Fibroblast of skin of abdomen (primary cell): Measurements from ENCODE around the gene MESP1. TPM values are rescaled to one million over a fixed set of nuclear protein-coding genes. Genes with fewer than 3 reads are reported as not detected.
"Not testable (repeated sequence)": the region's sequence is repeated elsewhere in the genome, so short reads cannot be mapped to it uniquely, and the experiment has no call there.

Experiments
- DNase-seq: peaks from one replicate; pipeline ENCODE4 v3.0.0-alpha.2; 2013
- polyA plus RNA-seq, 2 experiments: library from polyadenylated mRNA; unstranded; fragments of 120-200 nt; gene quantifications; one replicate each; pipeline ENCODE4 v1.2.1, GENCODE V29; 2013; ENCODE audit not compliant: insufficient read length in 2 of 2

Gene MESP1, protein sequence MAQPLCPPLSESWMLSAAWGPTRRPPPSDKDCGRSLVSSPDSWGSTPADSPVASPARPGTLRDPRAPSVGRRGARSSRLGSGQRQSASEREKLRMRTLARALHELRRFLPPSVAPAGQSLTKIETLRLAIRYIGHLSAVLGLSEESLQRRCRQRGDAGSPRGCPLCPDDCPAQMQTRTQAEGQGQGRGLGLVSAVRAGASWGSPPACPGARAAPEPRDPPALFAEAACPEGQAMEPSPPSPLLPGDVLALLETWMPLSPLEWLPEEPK
- 0.49 TPM for polyA plus RNA-seq (2013, experiment 1 of 2; ENCODE audit: insufficient read length)
- 0.48 TPM for polyA plus RNA-seq (2013, experiment 2 of 2; ENCODE audit: insufficient read length)

DNA sequence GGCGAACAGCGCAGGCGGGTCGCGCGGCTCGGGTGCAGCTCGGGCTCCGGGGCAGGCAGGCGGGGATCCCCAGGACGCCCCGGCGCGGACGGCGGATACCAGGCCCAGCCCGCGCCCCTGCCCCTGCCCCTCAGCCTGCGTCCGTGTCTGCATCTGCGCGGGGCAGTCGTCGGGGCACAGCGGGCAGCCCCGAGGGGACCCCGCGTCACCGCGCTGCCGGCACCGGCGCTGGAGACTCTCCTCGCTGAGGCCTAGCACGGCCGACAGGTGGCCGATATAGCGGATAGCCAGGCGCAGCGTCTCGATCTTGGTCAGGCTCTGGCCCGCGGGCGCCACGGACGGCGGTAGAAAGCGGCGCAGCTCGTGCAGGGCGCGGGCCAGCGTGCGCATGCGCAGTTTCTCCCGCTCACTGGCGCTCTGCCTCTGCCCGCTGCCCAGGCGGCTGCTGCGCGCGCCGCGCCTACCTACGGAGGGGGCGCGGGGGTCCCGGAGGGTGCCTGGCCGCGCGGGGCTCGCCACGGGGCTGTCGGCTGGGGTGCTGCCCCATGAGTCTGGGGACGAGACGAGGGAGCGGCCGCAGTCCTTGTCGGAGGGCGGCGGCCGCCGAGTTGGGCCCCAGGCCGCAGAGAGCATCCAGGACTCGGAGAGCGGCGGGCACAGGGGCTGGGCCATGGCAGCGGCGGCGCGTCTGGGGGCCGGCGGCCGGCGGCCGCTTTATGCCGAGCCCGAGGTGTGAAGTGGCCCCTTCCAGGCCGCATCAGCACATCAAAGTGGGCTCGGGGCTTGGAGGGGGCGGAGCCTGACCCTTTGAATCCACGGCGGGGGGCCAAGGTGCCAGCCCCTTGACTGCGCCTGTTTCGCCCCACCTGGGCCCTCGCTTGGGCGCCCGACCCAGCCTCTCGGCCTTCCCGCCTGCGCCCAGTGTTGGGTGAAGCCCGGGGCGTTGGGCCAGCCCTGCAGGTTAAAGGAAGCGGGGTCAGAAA is at the start of gene MESP1:
Gene MESP1, minus strand, starts transcription at position 690 of the 983 bp plus-strand sequence. Its CDS starts 18 bp downstream, at position 672.
- peak; percentile 90 for DNase-seq

DNA sequence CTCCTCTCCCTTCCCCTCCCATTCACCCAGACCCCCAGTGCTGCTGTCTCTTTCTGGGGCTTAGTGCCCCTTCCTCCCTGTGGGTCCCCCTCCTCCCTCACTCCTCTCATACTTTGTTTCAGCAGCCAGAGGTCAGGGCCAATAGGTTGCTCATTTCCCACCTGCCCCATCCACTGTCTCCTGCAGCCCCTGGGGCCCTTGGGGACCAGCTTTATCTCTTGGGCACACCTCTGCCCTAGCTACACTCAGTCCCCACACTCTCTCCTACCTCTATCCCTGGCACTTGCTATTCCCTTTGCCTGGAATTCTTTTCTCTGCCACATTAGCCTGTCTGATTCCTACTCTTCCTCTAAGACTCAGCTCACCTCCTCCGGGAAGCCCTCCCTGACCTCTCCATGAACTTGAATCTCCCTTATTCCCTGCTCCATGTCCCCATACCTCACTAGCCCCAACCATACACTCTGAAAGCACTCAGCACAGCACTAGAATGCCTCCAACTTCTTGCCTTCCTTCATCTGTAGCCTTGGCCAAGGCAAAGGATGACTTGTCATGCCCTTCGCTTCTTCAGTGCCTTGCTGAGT is 49.0 kb upstream of the MESP1 start:
- no peak for DNase-seq

DNA sequence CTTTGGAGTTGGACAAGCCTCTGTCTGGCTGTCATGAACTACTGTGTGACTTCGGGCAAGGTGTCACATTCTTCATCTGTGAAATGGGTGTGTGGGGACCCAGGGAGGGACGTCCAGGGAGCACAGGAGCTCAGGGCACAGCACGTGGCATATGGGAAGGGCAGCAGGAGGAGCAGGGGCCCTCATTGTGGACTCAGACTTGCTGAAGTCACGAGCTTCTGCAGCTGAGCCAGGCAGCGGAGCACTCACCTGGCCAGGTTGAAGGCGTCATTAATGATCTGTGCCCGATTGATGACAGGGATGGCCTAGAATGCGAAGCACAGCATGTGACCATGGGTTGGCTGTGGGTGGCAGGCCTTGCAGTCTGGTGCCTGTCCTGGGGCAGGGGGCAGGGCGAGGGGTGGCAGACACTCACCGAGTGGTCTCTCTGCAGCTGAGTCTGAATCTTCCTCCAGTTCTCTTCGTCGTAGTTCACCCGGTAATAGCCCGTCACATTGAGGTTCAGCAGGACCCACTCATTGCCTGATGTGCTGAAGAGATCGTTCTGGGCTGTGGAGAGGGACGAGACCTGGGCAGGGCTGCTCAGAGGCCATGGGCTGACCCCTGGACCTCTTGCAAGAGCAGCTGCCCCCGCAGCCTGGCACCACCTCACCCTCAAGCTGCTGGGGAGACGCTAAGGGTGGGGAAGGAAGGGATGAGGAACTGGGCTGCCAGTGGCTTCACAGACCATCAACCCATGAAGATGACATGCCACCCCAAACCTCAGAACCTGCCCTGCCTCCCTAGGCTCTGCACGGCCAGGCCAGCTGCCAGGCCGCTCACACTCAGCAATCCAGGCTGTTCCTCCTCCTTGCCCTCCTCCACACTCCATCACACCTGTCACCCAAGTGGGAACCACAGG is 48.2 kb upstream of the MESP1 start:
- DNase-seq, result no peak

DNA sequence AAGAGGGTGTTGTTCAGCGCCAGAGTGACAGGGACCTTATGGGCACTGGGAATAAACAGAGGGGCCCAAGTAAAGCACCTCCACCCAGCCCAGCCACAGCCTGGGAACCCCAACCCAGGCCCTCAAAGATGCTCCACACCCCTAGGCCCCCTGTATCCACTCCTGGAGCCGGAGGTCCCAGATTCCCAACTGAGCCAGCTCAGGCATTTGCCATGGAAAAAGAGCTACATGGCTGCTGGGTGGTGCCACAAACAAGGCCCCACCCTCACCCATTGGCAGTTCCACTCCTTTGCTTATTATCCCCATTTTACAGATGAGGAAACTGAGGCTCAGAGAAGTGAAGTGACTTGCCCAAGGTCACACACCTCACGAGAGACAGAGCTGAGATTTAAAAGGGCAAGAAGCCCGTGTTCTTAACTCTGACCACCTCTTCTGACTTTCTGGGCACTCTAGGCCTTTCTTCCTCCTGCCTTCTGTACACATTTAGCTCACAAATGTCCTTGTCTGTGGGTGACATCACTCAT is 46.7 kb upstream of the MESP1 start:
- DNase-seq, result no peak

DNA sequence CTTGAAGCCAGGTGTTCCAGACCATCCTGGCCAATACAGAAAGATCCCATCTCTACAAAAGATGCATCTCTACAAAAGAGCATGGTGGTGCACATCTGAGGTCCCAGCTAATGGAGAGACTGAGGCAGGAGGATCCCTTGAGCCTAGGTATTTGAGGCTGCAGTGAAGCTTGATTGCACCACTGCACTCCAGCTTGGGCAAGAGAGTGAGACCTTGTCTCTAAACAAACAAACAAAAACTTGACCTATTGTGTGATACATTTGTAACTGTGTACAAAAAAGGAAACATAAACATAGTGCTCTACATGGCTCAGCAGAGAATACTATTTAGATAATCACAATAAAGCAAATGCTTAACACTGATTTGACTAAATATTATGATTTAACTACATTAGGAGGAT is 44.9 kb upstream of the MESP1 start:
- no peak for DNase-seq

DNA sequence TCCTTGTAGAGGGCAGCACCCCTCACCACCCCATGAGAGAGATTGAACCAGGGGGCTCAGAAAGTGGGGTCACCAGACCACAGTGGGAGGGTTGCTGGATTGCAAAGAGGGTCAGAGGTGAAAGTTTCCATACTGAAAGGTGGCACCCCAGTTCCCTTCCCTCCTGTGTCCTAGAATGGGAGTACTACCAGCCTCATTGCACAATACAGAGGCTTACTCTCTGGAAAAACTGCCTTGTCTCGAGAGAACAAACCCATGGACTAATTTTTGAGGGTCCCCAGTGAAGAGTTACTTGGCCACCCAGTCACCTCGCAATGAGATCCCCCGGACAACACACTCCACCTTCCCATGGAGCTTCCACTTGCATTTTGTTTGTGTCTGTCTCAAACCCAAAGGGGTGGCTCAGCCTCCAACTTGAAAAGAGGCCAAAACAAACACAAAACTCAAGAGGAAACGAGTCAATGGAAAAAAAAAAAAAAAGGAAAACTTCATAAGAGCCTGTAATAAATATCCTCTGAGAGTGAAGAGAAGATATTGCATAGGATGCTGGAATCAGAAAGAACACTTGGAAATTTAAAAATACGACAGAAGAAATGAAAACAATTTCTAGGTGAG is 43.7 kb upstream of the MESP1 start:
- DNase-seq, result peak; percentile 36

DNA sequence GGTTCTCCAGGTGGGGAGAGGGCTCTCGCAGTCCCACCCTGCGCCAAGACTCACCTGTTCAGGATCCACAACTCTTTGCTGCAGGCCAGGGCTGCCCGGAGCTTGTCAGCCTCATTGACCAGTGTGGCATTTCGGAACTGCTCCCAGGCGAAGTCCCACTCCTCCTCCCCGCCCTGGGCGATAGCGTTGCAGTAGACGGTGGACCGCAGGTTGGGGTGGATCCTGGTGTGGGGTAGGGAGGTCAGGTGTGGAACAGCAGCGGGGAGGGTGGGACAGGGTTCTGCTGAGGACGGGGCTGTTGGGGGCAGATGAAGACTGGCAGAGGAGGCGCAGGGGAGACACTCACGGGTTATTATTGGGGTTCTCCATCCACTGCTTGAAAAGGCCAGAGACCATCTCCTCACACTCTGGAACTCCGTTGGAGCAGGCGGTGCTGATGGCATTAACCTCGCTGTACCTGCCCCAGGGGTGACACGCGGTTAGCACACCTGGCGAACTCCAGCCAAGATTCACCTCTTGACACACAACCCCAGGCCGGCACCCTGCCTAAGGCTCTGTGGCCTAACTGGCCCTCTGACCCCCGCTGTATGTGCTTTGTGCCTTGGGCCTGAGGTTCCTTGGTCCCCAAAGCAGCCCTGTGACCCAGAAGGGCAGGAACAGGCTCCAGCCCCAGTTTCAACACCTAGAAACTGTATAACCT is 41.2 kb upstream of the MESP1 start:
- DNase-seq, result no peak

DNA sequence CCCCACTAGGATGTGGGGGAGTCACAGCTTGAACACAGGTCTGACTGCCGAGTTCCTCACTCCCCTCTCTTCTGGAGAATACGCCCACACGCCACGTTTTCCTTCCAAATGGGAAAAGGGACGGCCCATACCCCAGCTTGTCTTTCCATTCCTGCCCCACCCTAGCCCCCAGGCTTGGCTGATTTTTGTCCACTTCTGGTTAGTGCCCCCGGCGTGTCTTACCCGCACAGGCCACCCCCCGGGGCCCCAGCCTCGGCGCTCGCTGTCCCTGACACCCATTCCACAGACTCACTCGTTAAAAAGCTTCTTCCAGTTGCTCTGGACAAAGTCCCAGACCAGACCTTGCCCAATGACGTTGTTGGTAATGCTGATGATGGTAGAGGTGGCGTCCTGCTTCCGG is 39.6 kb upstream of the MESP1 start:
- DNase-seq, result no peak

DNA sequence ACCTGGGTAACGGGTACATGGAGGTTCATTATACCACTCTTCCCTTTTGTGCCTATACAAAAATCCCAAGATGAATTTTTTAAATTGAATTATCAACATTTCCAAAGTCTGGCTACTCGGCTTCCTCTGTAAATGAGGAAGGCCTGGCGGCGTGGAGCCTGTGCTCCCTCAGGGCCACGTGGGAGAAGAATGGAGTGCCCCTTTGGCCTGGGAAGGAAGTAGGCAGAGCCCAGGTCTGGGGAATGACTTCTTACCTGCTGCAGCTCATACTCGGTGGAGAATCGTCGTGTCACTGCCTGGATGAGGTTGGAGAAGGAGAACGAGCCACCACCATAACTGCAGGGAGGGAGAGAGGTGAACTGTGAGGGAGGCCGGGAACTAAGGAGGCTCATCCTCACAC is 39.2 kb upstream of the MESP1 start:
- no peak for DNase-seq

DNA sequence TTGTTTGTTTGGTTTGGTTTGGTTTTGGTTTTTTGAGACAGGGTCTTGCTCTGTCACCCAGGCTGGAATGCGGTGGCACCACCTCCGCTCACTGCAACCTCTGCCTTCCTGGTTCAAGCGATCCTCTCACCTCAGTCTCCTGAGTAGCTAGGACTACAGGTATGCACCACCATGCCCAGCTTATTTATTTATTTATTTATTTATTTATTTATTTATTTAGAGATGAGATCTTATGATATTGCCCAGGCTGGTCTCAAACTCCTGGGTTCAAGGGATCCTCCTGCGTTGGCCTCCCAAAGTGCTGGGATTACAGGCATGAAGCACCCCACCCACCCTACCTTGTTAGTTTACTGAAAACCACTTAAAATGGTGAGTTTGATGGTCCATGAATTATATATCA is 37.5 kb upstream of the MESP1 start:
- not testable (repeated sequence) for DNase-seq

DNA sequence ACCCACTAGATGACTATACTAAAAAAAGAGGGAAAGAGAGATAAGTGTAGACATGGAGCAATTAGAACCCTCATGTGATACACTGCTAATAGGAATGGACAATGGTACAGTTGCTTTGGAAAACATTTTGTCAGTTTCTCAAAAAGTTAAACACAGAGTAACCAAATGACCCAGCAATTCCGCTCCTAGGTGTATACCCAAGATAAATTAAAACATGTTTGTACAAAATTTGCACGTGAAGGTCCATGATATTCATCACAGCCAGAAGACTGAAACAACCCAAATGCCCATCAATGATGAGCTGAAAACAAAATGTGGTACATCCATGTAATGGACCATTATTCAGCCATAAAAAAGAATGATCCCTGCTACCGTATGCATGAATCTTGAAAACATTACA is 36.9 kb upstream of the MESP1 start:
- DNase-seq, result no peak

DNA sequence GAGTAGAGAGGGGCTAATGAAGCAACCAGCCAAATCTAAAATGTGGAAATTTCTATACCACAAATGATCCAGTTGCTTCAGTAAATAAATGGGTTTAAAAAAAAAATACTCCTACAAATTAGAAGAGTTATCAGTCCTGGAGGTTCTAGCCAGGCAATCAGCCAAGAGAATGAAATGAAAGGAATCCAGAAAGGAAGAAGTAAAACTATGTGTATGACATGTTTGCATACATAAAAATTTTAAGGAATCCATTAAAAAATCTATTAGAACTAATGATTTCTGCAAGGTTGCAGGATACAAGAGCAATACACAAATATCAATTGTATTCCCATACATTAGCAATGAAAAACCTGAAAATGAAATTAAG is 34.7 kb upstream of the MESP1 start:
- DNase-seq, result peak; percentile 73

DNA sequence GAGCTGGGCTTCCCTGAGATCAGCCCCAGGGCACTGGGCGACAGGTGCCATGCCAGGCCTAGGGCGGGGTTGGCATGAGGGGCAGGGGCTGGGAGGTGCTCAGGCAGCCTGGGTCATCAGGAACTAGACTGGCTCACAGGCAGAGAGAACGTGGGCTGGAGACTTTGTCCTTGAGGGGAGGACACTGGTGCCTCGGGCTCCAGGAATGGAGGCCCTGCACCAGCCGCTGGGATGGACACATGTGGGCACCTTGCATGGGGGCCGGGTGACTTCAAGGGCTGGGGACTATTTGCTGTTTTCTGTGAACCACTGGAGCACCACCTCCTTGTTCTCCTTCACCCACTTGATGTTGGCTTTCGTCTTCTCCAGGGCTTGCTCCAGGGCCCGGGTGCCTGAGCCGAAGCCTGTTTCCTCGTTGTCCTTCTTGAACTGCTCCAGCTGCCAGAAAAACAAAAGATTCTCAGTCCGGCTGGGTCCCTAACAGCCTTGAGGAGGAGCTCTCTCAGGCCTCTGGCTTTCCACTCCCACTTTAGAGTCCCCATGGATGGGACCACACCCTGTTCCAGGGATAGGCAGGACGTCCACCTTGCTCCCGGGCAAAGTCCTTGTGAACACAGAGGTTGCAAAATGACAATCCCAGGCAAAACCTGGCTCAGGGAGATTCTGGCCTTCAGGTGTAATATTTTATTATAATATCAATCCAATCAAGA is 34.2 kb upstream of the MESP1 start:
- DNase-seq, result no peak

DNA sequence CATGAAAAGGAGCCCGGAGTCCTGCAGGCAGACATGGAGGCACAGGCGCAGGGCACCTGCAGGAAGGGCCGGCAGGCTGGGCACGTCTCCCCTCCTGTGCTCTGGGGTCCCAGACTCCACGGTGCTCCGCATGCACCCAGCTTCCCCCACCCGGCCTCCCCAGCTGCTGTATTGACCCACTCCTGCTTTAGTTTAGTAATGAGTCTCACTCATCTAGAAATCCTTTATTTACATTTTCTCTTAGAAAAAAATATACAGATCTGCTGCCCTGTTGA is 33.6 kb upstream of the MESP1 start:
- DNase-seq, result no peak

DNA sequence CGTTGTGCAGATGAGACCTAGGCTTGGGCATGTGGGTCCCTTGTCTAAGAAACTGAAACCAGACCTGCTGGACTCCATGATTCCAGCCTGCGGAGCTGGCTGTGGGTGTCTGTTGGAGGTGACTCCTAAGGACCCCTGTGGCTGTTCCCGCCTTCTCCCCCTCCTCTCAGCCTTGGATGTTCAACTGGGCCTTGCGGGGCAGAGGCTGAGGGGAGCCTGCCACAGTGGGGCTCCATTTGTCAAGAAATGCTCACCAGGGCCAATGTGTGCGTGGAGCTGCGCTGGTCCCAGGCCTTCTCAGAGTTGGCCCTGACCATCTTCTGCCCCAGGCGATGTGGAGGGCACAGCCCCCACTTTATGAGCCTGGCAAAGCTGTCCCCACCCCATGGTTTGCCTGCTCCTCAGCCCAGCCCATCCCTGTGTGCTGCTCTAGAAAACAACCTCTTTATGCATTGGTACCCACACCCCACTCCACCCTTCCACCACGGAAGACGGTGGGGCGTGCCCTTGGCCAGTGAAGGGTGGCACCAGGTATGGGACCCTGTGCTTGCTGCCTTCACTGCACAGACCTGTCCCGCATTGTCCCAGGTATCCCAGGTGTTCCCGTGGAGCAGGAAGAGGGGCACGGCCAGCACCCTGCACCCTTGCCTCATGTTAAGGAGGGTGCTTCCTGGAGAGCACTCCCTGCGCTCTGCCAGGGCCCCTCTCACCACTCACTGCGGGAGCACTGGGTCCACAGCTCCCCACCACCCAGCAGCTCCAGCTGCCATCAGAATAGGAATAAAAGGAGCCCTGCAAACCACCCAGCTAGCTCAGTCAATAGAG is 33.0 kb upstream of the MESP1 start:
- DNase-seq, result no peak

DNA sequence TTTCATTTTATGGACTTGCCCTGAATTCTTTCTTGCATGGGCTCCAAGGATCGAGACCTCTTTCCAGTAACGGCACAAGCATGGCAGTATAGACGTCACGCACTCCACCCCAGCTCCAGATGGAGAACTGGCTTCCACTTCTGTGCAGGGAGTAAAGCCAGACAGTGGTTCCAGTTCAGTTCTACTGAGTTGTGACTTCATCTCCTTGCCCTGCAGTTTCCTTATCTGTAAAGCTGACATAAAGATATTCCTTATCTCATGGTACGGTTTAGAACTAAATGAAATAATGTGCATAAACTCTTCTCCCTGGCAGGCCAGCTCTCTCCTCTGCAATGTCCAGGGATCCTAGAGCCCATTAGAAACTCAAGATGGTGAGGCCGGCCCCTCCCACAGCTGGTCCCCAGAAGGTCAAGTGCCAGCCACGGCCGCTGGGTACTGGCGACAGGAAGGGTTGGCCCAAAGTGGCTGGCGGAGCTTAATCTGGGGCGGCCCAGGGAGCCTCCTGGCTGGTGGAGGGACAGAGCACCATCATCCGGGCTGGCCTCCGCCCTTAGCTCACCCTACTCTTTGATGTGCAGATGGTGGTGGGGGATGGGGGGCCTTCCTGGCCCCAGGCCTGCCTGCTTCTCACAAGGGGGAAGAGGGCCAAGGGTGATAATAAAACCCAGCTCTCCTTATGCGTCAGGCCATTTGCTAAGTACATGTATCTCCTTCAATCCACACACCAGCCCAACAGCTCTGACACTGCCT is 32.2 kb upstream of the MESP1 start:
- peak; percentile 43 for DNase-seq

DNA sequence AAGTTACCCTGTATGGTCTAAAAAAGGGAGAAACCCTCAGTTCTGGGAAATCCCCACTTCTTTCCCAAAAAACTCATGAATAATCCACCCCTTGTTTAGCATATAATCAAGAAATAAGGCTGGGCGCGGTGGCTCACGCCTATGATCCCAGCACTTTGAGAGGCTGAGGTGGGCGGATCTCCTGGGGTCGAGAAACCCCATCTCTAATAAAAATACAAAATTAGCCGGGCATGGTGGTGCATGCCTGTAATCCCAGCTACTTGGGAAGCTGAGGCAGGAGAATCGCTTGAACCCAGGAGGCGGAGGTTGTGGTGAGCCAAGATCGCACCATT is 31.5 kb upstream of the MESP1 start:
- DNase-seq, result not testable (repeated sequence)

DNA sequence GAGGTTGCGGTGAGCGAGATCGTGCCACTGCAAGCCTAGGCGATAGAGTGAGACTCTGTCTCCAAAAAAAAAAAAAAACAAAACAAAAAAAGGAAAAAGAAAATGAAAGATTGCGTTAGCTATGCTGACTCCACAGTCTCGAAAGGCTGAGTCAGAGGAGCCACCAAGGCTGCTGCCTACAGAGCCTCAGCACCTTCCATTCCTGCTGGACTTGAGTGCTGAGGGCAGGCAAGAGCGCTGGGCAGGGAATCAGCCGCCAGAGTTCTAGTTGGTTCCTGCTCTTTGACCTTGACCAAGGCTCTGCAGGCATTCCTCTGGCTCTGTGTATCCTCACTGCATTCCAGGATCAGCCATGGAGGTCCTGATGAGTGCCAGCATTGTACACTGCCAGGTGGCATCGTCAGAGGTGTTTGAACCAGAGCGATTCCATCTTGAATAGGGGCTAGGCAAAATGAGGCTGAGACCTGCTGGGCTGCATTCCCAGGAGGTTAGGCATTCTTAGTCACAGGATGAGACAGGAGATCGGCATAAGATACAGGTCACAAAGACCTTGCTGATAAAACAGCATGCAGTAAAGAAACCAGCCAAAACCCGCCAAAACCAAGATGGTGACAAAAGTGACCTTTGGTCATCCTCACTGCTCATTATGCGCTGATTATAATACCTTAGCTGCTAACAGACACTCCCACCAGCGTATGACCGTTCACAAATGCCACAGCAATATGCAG is 31.0 kb upstream of the MESP1 start:
- DNase-seq, result peak; percentile 46
